NCI-H510A (cell line): ENCODE results near the gene DOCK9.

ENCODE experiments used
- DNase-seq: peaks from one replicate; lab custom pipeline; 2025; lab: John Stamatoyannopoulos, UW

Gene DOCK9

GRCh38 chr13:98976941-98977340 is 923 bp downstream of the DOCK9 start:
- no peak for DNase-seq

GRCh38 chr13:98976338-98976737 is 1.5 kb downstream of the DOCK9 start:
- no peak for DNase-seq

- DNase-seq = no peak
Observed at GRCh38 chr13:98975822-98976261, 2.0 kb downstream of the DOCK9 start.

- no peak for DNase-seq
Observed at GRCh38 chr13:98974053-98974452, 3.8 kb downstream of the DOCK9 start.

- DNase-seq = no peak
Observed at GRCh38 chr13:98972627-98973026, 5.2 kb downstream of the DOCK9 start.

GRCh38 chr13:98972059-98972458 is 5.8 kb downstream of the DOCK9 start:
- no peak for DNase-seq

- no peak for DNase-seq
Observed at GRCh38 chr13:98970330-98970729, 7.5 kb downstream of the DOCK9 start.

GRCh38 chr13:98967491-98967890 is 10.4 kb downstream of the DOCK9 start:
- DNase-seq = no peak

- DNase-seq = no peak
Observed at GRCh38 chr13:98966019-98966418, 11.8 kb downstream of the DOCK9 start.

- DNase-seq = no peak
Observed at GRCh38 chr13:98965325-98965724, 12.5 kb downstream of the DOCK9 start.

- no peak for DNase-seq
Observed at GRCh38 chr13:98963917-98964316, 13.9 kb downstream of the DOCK9 start.

- DNase-seq = no peak
Observed at GRCh38 chr13:98962901-98963590, 14.8 kb downstream of the DOCK9 start.

GRCh38 chr13:98961503-98962105 is 16.3 kb downstream of the DOCK9 start:
- DNase-seq = no peak

- no peak for DNase-seq
Observed at GRCh38 chr13:98960606-98961502, 17.0 kb downstream of the DOCK9 start.

GRCh38 chr13:98959786-98960605 is 17.9 kb downstream of the DOCK9 start:
- DNase-seq = no peak

GRCh38 chr13:98959291-98959690 is 18.6 kb downstream of the DOCK9 start:
- no peak for DNase-seq

- DNase-seq = no peak
Observed at GRCh38 chr13:98958443-98958794, 19.4 kb downstream of the DOCK9 start.

- DNase-seq = no peak
Observed at GRCh38 chr13:98957731-98958442, 20.0 kb downstream of the DOCK9 start.

GRCh38 chr13:98955336-98955735 is 22.5 kb downstream of the DOCK9 start:
- no peak for DNase-seq

- no peak for DNase-seq
Observed at GRCh38 chr13:98954313-98954712, 23.6 kb downstream of the DOCK9 start.

GRCh38 chr13:98951266-98951665 is 26.6 kb downstream of the DOCK9 start:
- DNase-seq = no peak
